Measurements from ENCODE around the gene NEK6. TPM values are rescaled to one million over a fixed set of nuclear protein-coding genes. Genes with fewer than 3 reads are reported as not detected.
A peak's percentile ranks its signal among the peaks of the same experiment; 100 is the strongest.

The NEK6 gene
- total RNA-seq, 3 donors from 2014 or later (not counting 1 experiment from before 2014, with no cell fraction given) = 25.0 to 34.9 (median 33.0) TPM

- no peak overlapping the region for H3K27ac ChIP-seq (ENCODE audit: low read length)
- H3K36me3 ChIP-seq (ENCODE audit: control insufficient read depth, insufficient read depth, low read length) = no peaks in the 10 kb centered on the region
These were observed 19.7 kb downstream of the NEK6 start for GRCh38 chr9:124277420-124277819.

DNA sequence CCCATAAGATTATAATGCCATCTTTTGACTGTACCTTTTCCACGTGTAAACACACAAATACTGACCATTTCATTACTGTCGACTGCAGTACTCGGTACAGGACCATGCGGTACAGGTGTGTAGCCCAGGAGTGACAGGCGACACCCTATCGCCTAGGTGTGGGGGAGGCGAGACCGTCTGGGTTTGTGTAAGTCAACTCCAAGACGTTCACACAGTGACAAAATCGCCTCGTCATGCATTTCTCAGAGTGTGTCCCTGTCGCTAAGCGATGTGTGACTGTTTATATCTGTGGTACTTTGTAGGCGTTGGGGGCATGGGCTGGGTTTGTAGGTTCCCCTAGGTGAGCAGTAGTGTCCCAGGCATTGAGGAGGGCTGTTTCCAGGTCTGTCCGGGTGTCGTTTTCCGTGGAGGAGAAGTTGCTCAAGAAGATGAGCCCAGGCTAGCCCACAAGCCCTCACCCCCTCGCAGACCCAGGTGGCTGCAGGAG, 20.3 kb downstream of the NEK6 start:
- Histone ChIP-seq H3K9me3 (ENCODE audit: control insufficient read depth, insufficient read depth, low read length) (no peaks in the 10 kb centered on the region), H3K27ac (ENCODE audit: low read length) (no peak overlapping the region), H3K27me3 (ENCODE audit: control insufficient read depth, insufficient read depth, low read length) (no peaks in the 10 kb centered on the region), H3K36me3 (ENCODE audit: control insufficient read depth, insufficient read depth, low read length) (no peaks in the 10 kb centered on the region), H3K4me1 (ENCODE audit: control insufficient read depth, insufficient read depth, low read length) (peaks cover 56% of the 10 kb centered on the region), H3K4me3 (ENCODE audit: low read length) (no peak overlapping the region)
- 61% methylated on average over 16 of the region's 18 CpGs for WGBS (ENCODE audit: insufficient coverage)
- Mint-ChIP-seq H3K27ac (peak overlapping the region; percentile 16 to 40), H3K9me3 (no peaks in the 10 kb centered on the region), H3K4me1 (peaks cover 31 to 73% of the 10 kb centered on the region in 2 donors), H3K36me3 (no peaks in the 10 kb centered on the region), H3K4me3 (no peak overlapping the region), H3K27me3 (ENCODE audit: low read depth in 2 of 2) (no peaks in the 10 kb centered on the region)
- ATAC-seq (peak; percentile 37 to 46 (median 43)), DNase-seq (no peak)
- TF ChIP-seq, protein P1, sequence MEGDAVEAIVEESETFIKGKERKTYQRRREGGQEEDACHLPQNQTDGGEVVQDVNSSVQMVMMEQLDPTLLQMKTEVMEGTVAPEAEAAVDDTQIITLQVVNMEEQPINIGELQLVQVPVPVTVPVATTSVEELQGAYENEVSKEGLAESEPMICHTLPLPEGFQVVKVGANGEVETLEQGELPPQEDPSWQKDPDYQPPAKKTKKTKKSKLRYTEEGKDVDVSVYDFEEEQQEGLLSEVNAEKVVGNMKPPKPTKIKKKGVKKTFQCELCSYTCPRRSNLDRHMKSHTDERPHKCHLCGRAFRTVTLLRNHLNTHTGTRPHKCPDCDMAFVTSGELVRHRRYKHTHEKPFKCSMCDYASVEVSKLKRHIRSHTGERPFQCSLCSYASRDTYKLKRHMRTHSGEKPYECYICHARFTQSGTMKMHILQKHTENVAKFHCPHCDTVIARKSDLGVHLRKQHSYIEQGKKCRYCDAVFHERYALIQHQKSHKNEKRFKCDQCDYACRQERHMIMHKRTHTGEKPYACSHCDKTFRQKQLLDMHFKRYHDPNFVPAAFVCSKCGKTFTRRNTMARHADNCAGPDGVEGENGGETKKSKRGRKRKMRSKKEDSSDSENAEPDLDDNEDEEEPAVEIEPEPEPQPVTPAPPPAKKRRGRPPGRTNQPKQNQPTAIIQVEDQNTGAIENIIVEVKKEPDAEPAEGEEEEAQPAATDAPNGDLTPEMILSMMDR (IDR thresholded peaks at IDR 0.05) = no peak
- intact Hi-C loops (cut with micrococcal nuclease) = no loop called here

More at GRCh38 chr9:124277420-124277819, 19.7 kb downstream of the NEK6 start:
- Histone ChIP-seq H3K4me3 (ENCODE audit: low read length) (no peak overlapping the region), H3K4me1 (ENCODE audit: control insufficient read depth, insufficient read depth, low read length) (peaks cover 56% of the 10 kb centered on the region), H3K27me3 (ENCODE audit: control insufficient read depth, insufficient read depth, low read length) (no peaks in the 10 kb centered on the region), H3K9me3 (ENCODE audit: control insufficient read depth, insufficient read depth, low read length) (no peaks in the 10 kb centered on the region)
- no peaks in the 10 kb centered on the region for H3K36me3 Mint-ChIP-seq
- no peaks in the 10 kb centered on the region for H3K9me3 Mint-ChIP-seq
- WGBS (ENCODE audit: insufficient coverage) = 85% methylated on average over 17 of the region's 17 CpGs
- TF ChIP-seq, protein P1 (IDR thresholded peaks at IDR 0.05) = no peak
- H3K4me1 Mint-ChIP-seq = peaks cover 36 to 79% of the 10 kb centered on the region in 2 donors
- H3K27ac Mint-ChIP-seq = peak overlapping the region in 1 of 2 donors; percentile 16
- no peak overlapping the region for H3K4me3 Mint-ChIP-seq
- no peak for DNase-seq
- intact Hi-C loops (cut with micrococcal nuclease) = no loop called here
- H3K27me3 Mint-ChIP-seq (ENCODE audit: low read depth in 2 of 2) = no peaks in the 10 kb centered on the region
- no peak for ATAC-seq

- Histone ChIP-seq H3K4me1 (ENCODE audit: control insufficient read depth, insufficient read depth, low read length) (peaks cover 43% of the 10 kb centered on the region), H3K27me3 (ENCODE audit: control insufficient read depth, insufficient read depth, low read length) (no peaks in the 10 kb centered on the region), H3K9me3 (ENCODE audit: control insufficient read depth, insufficient read depth, low read length) (no peaks in the 10 kb centered on the region), H3K27ac (ENCODE audit: low read length) (no peak overlapping the region), H3K36me3 (ENCODE audit: control insufficient read depth, insufficient read depth, low read length) (no peaks in the 10 kb centered on the region), H3K4me3 (ENCODE audit: low read length) (no peak overlapping the region)
- Mint-ChIP-seq H3K4me3 (no peak overlapping the region), H3K9me3 (no peaks in the 10 kb centered on the region), H3K36me3 (no peaks in the 10 kb centered on the region), H3K27me3 (ENCODE audit: low read depth in 2 of 2) (no peaks in the 10 kb centered on the region), H3K4me1 (peaks cover 32 to 64% of the 10 kb centered on the region in 2 donors), H3K27ac (peak overlapping the region; percentile 38 to 56)
- TF ChIP-seq, protein P1 (IDR thresholded peaks at IDR 0.05) = no peak
- intact Hi-C loops (cut with micrococcal nuclease) = no loop called here
- DNase-seq (no peak), ATAC-seq (no peak)
- 95% methylated on average over 11 of the region's 11 CpGs for WGBS (ENCODE audit: insufficient coverage)
These were observed 21.9 kb downstream of the NEK6 start for GRCh38 chr9:124279531-124280175.
